RWPE1 (cell line): ENCODE data around the gene TTL.
"Not testable (repeated sequence)": the region's sequence is repeated elsewhere in the genome, so short reads cannot be mapped to it uniquely, and the experiment has no call there.

Source experiments
- CTCF ChIA-PET: fragments of 350-600 bp; sonication (Branson Sonifier 250); formaldehyde crosslinking; extraction: SDS; loops from one replicate; lab custom pipeline; 2021; lab: Yijun Ruan, JAX
- POLR2A ChIA-PET: fragments of 400-600 bp; formaldehyde crosslinking; extraction: SDS; loops from one replicate; lab custom pipeline; 2020; ENCODE audit warnings: antibody characterized with exemption; ENCODE audit not compliant: low non-redundant PET; lab: Yijun Ruan, JAX
- DNase-seq: peaks from one replicate; pipeline ENCODE4 v3.0.0; 2012; ENCODE audit warnings: low spot score
- H3K27ac ChIP-seq: fragments of 450-650 bp; 2 replicates; pipeline ENCODE4 v1.5.1; 2017
- CTCF ChIP-seq: fragments of 450-650 bp; conservative IDR thresholded peaks from 2 replicates; pipeline ENCODE4 v1.5.1; 2017; ENCODE audit warnings: low read depth, mild to moderate bottlenecking

The TTL gene

GRCh38 chr2:112491946-112492345 is 10.0 kb downstream of the TTL start:
- POLR2A ChIA-PET: no interaction called here
- TF ChIP-seq CTCF: no peak
- no peak overlapping the region for H3K27ac ChIP-seq
- CTCF ChIA-PET: interaction anchor here (0.6 to 0.7 kb wide), 2 partner anchors 258 to 604 kb away, joined by 3 read pairs; no protein-coding TSS in a partner anchor
- DNase-seq: no peak

GRCh38 chr2:112493048-112493447 is 11.1 kb downstream of the TTL start:
- H3K27ac ChIP-seq: no peak overlapping the region
- DNase-seq: no peak
- ChIA-PET CTCF (interaction anchor here (0.6 to 1.5 kb wide), 4 partner anchors 9 to 437 kb away, joined by 3 to 5 read pairs (median 4); no protein-coding TSS in a partner anchor), POLR2A (no interaction called here)
- no peak for TF ChIP-seq CTCF

GRCh38 chr2:112493858-112494648 is 12.1 kb downstream of the TTL start:
- TF ChIP-seq CTCF: no peak
- CTCF ChIA-PET: interaction anchor here (1.5 kb wide), 1 partner anchor 13 kb away, joined by 4 read pairs; no protein-coding TSS in a partner anchor
- POLR2A ChIA-PET: no interaction called here
- H3K27ac ChIP-seq: no peak overlapping the region
- DNase-seq: peak; percentile 64

GRCh38 chr2:112494828-112495227 is 12.9 kb downstream of the TTL start:
- no peak for DNase-seq
- no peak for TF ChIP-seq CTCF
- POLR2A ChIA-PET: no interaction called here
- H3K27ac ChIP-seq: no peak overlapping the region
- CTCF ChIA-PET: no interaction called here

- POLR2A ChIA-PET, CTCF ChIA-PET: not testable (repeated sequence)
Measured at GRCh38 chr2:112495878-112496277, 13.9 kb downstream of the TTL start.

GRCh38 chr2:112500850-112501484 is 19.0 kb downstream of the TTL start:
- DNase-seq, H3K27ac ChIP-seq, POLR2A ChIA-PET: not testable (repeated sequence)
- CTCF ChIA-PET: interaction anchor here (0.5 to 1.1 kb wide), 6 partner anchors 12 to 241 kb away, joined by 3 to 5 read pairs (median 3); no protein-coding TSS in a partner anchor

More at GRCh38 chr2:112495878-112496277, 13.9 kb downstream of the TTL start:
- DNase-seq, H3K27ac ChIP-seq: not testable (repeated sequence)

- DNase-seq, POLR2A ChIA-PET, CTCF ChIA-PET, H3K27ac ChIP-seq: not testable (repeated sequence)
Measured at GRCh38 chr2:112509239-112509998, 27.5 kb downstream of the TTL start.
